ENCODE results near the gene SELE. TPM values are rescaled to one million over a fixed set of nuclear protein-coding genes. Genes with fewer than 3 reads are reported as not detected.

SELE gene
- total RNA-seq, 1 experiment from 2014 or later, result not detected

- TF ChIP-seq CDX4 (CRISPR knock-in tag; IDR thresholded peaks at IDR 0.05; ENCODE audit: borderline replicate concordance) (no peak), FOXP4 (CRISPR knock-in tag; IDR thresholded peaks at IDR 0.05) (no peak), PREB (CRISPR knock-in tag; IDR thresholded peaks at IDR 0.05; ENCODE audit: borderline replicate concordance) (no peak), E2F4 (CRISPR knock-in tag; IDR thresholded peaks at IDR 0.05; ENCODE audit: borderline replicate concordance, low read depth) (no peak), AR (CRISPR knock-in tag; IDR thresholded peaks at IDR 0.05) (no peak), MYBL2 (CRISPR knock-in tag; IDR thresholded peaks at IDR 0.05) (no peak), ZNF396 (CRISPR knock-in tag; IDR thresholded peaks at IDR 0.05; ENCODE audit: borderline replicate concordance) (no peak)
Measured at GRCh38 chr1:169725930-169726329, 7.9 kb downstream of the SELE start (continued).

GRCh38 chr1:169724168-169724567 is 9.7 kb downstream of the SELE start:
- H3K27me3 Mint-ChIP-seq (ENCODE audit: low read depth), result no peaks in the 10 kb centered on the region
- H3K9me3 Mint-ChIP-seq, result no peaks in the 10 kb centered on the region
- no peak for TF ChIP-seq NFE2L1 (CRISPR knock-in tag; IDR thresholded peaks at IDR 0.05)
- no peak for TF ChIP-seq ZNF423 (CRISPR knock-in tag; IDR thresholded peaks at IDR 0.05)
- no peak for TF ChIP-seq IRF2 (CRISPR knock-in tag; IDR thresholded peaks at IDR 0.05; ENCODE audit: borderline replicate concordance, low read depth)
- no peak for DNase-seq (ENCODE audit: low spot score)
- ChIA-PET POLR2A (no interaction called here), CTCF (interaction anchor here (1.1 kb wide), 1 partner anchor 12 kb away, joined by 3 read pairs; no protein-coding TSS in a partner anchor)
- no peak overlapping the region for H3K27ac Mint-ChIP-seq
- H3K36me3 Mint-ChIP-seq, result no peaks in the 10 kb centered on the region
- no peak for ATAC-seq
- no peak overlapping the region for H3K4me3 Mint-ChIP-seq
- no peaks in the 10 kb centered on the region for H3K4me1 Mint-ChIP-seq

- Mint-ChIP-seq H3K27me3 (ENCODE audit: low read depth) (no peaks in the 10 kb centered on the region), H3K4me1 (no peaks in the 10 kb centered on the region), H3K27ac (no peak overlapping the region), H3K36me3 (no peaks in the 10 kb centered on the region), H3K9me3 (peaks cover 3% of the 10 kb centered on the region), H3K4me3 (no peak overlapping the region)
- CTCF ChIA-PET, result no interaction called here
- DNase-seq (ENCODE audit: low spot score) (no peak), ATAC-seq (no peak)
- POLR2A ChIA-PET, result no interaction called here
- no peak for TF ChIP-seq TCF7 (CRISPR knock-in tag; IDR thresholded peaks at IDR 0.05; ENCODE audit: low read depth)
- no peak for TF ChIP-seq ZBTB43 (CRISPR knock-in tag; IDR thresholded peaks at IDR 0.05)
- TF ChIP-seq SMAD3 (CRISPR knock-in tag; IDR thresholded peaks at IDR 0.05; ENCODE audit: borderline replicate concordance), result no peak
- no peak for TF ChIP-seq ATF1 (CRISPR knock-in tag; IDR thresholded peaks at IDR 0.05)
- no peak for TF ChIP-seq ATF3 (CRISPR knock-in tag; conservative IDR thresholded peaks at IDR 0.05)
- TF ChIP-seq ZNF416 (CRISPR knock-in tag; IDR thresholded peaks at IDR 0.05), result no peak
- no peak for TF ChIP-seq MAX (CRISPR knock-in tag; IDR thresholded peaks at IDR 0.05)
- no peak for TF ChIP-seq SMAD4 (CRISPR knock-in tag; IDR thresholded peaks at IDR 0.05)
- TF ChIP-seq ZSCAN18 (CRISPR knock-in tag; IDR thresholded peaks at IDR 0.05), result no peak
- TF ChIP-seq JAZF1 (CRISPR knock-in tag; IDR thresholded peaks at IDR 0.05), result no peak
- TF ChIP-seq NFATC4 (CRISPR knock-in tag; IDR thresholded peaks at IDR 0.05), result no peak
- no peak for TF ChIP-seq ZNF219 (CRISPR knock-in tag; IDR thresholded peaks at IDR 0.05; ENCODE audit: borderline replicate concordance)
Measured at GRCh38 chr1:169723763-169724162, 10.1 kb downstream of the SELE start.
